ENCODE data around the gene PRRG4. TPM values are rescaled to one million over a fixed set of nuclear protein-coding genes. Genes with fewer than 3 reads are reported as not detected.
A peak's percentile ranks its signal among the peaks of the same experiment; 100 is the strongest.

PRRG4 gene
- polyA plus RNA-seq, 1 experiment = not detected

DNA sequence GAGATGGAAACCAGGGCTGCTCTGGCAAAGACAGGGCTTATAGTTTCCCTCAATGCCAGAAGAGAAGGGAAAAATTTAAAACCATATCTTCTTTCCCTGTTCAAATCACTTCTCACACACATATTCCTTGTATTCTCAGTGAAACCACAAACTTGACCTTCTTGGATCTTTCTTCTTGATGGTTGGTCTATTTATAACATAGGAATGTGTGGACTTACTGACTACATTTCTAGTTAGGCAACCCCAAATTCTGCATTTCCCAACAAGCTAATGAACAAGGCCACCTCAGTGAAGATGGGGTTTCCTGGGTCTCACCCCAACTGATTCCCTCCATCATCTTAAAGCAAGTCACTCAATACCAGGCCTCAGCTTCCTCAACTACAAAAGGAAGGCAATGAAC is 59.1 kb downstream of the PRRG4 start:
- ChIA-PET CTCF (interaction anchor here (0.6 kb wide), 1 partner anchor 125 kb away, joined by 3 read pairs; no protein-coding TSS in a partner anchor), POLR2A (no interaction called here)
- H3K4me3 ChIP-seq (ENCODE audit: low read depth, low read length) = no peak overlapping the region
- H3K36me3 ChIP-seq (ENCODE audit: control insufficient read depth, insufficient read depth, low read length) = no peaks in the 10 kb centered on the region
- DNase-seq (ENCODE audit: low read depth) = peak; percentile 31
- TF ChIP-seq, protein P1, sequence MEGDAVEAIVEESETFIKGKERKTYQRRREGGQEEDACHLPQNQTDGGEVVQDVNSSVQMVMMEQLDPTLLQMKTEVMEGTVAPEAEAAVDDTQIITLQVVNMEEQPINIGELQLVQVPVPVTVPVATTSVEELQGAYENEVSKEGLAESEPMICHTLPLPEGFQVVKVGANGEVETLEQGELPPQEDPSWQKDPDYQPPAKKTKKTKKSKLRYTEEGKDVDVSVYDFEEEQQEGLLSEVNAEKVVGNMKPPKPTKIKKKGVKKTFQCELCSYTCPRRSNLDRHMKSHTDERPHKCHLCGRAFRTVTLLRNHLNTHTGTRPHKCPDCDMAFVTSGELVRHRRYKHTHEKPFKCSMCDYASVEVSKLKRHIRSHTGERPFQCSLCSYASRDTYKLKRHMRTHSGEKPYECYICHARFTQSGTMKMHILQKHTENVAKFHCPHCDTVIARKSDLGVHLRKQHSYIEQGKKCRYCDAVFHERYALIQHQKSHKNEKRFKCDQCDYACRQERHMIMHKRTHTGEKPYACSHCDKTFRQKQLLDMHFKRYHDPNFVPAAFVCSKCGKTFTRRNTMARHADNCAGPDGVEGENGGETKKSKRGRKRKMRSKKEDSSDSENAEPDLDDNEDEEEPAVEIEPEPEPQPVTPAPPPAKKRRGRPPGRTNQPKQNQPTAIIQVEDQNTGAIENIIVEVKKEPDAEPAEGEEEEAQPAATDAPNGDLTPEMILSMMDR (IDR thresholded peaks at IDR 0.05; ENCODE audit: insufficient read depth, low read depth, low read length) = no peak
- H3K27me3 ChIP-seq (ENCODE audit: control insufficient read depth, insufficient read depth, low read length) = no peaks in the 10 kb centered on the region; the same call in 1 of the 2 replicates

- H3K36me3 ChIP-seq (ENCODE audit: control insufficient read depth, insufficient read depth, low read length) = no peaks in the 10 kb centered on the region
- CTCF ChIA-PET = no interaction called here
- no peak overlapping the region for H3K4me3 ChIP-seq (ENCODE audit: low read depth, low read length)
- DNase-seq (ENCODE audit: low read depth) = no peak
- no peaks in the 10 kb centered on the region for H3K27me3 ChIP-seq (ENCODE audit: control insufficient read depth, insufficient read depth, low read length)
- TF ChIP-seq, protein P1 (IDR thresholded peaks at IDR 0.05; ENCODE audit: insufficient read depth, low read depth, low read length) = no peak
- POLR2A ChIA-PET = no interaction called here
Observed at GRCh38 chr11:32890843-32891656, 61.3 kb downstream of the PRRG4 start.

- POLR2A ChIA-PET = no interaction called here
- Histone ChIP-seq H3K4me3 (ENCODE audit: low read depth, low read length) (peak overlapping the region; percentile 72), H3K36me3 (ENCODE audit: control insufficient read depth, insufficient read depth, low read length) (no peaks in the 10 kb centered on the region), H3K27me3 (ENCODE audit: control insufficient read depth, insufficient read depth, low read length) (no peaks in the 10 kb centered on the region)
- DNase-seq (ENCODE audit: low read depth) = no peak
- TF ChIP-seq, protein P1 (IDR thresholded peaks at IDR 0.05; ENCODE audit: insufficient read depth, low read depth, low read length) = no peak
- CTCF ChIA-PET = interaction anchor here (1.0 kb wide), 1 partner anchor 11 kb away, joined by 5 read pairs; no protein-coding TSS in a partner anchor
Observed at GRCh38 chr11:32891657-32892354, 62.1 kb downstream of the PRRG4 start.

GRCh38 chr11:32892355-32893092 is 62.8 kb downstream of the PRRG4 start, which contains the start of gene QSER1:
TSS of gene QSER1 (plus strand) at chr11:32892811. CDS start at chr11:32893126, 315 bp downstream.
- CTCF ChIA-PET = interaction anchor here (1.0 to 2.2 kb wide), 3 partner anchors 10 to 216 kb away, joined by 3 to 7 read pairs (median 5); no protein-coding TSS in a partner anchor
- DNase-seq (ENCODE audit: low read depth) = no peak
- no peaks in the 10 kb centered on the region for H3K27me3 ChIP-seq (ENCODE audit: control insufficient read depth, insufficient read depth, low read length)
- TF ChIP-seq, protein P1 (IDR thresholded peaks at IDR 0.05; ENCODE audit: insufficient read depth, low read depth, low read length) = no peak
- POLR2A ChIA-PET = no interaction called here
- H3K36me3 ChIP-seq (ENCODE audit: control insufficient read depth, insufficient read depth, low read length) = no peaks in the 10 kb centered on the region
- H3K4me3 ChIP-seq (ENCODE audit: low read depth, low read length) = peak within 1 kb of the TSS; percentile 72

- CTCF ChIA-PET = interaction anchor here (0.7 to 2.2 kb wide), 3 partner anchors 26 to 215 kb away, joined by 3 to 7 read pairs (median 3); no protein-coding TSS in a partner anchor
- TF ChIP-seq, protein P1 (IDR thresholded peaks at IDR 0.05; ENCODE audit: insufficient read depth, low read depth, low read length) = no peak
- peak overlapping the region; percentile 72 for H3K4me3 ChIP-seq (ENCODE audit: low read depth, low read length)
- DNase-seq (ENCODE audit: low read depth) = no peak
- H3K27me3 ChIP-seq (ENCODE audit: control insufficient read depth, insufficient read depth, low read length) = no peaks in the 10 kb centered on the region
- no peaks in the 10 kb centered on the region for H3K36me3 ChIP-seq (ENCODE audit: control insufficient read depth, insufficient read depth, low read length)
- POLR2A ChIA-PET = no interaction called here
Observed at GRCh38 chr11:32893093-32893342, 63.3 kb downstream of the PRRG4 start.
